H9 (cell line): ENCODE measurements around the gene TMTC1. TPM values are rescaled to one million over a fixed set of nuclear protein-coding genes. Genes with fewer than 3 reads are reported as not detected.

Experiments used
- DNase-seq: peaks from one replicate; pipeline ENCODE4 v3.0.0-alpha.2; 2017
- H2AFZ ChIP-seq: one replicate; pipeline ENCODE4 v1.6.1; 2013; ENCODE audit warnings: mild to moderate bottlenecking, low read length, control low read depth, moderate library complexity
- H2AK5ac ChIP-seq: 2 replicates; pipeline ENCODE4 v1.6.1; 2013; ENCODE audit warnings: low read length, control low read depth, mixed read lengths; ENCODE audit not compliant: insufficient read length
- H2BK120ac ChIP-seq: one replicate; pipeline ENCODE4 v1.6.1; 2013; ENCODE audit warnings: low read depth, mild to moderate bottlenecking, low read length, control low read depth, inconsistent platforms; ENCODE audit not compliant: poor library complexity, severe bottlenecking
- H2BK12ac ChIP-seq: 2 replicates; pipeline ENCODE4 v1.6.1; 2013; ENCODE audit warnings: low read length, control low read depth, mixed read lengths, low read depth; ENCODE audit not compliant: insufficient read length
- H2BK15ac ChIP-seq: 2 replicates; pipeline ENCODE4 v1.6.1; 2013; ENCODE audit warnings: low read depth, low read length, control low read depth
- H2BK20ac ChIP-seq: one replicate; pipeline ENCODE4 v1.6.1; 2013; ENCODE audit warnings: low read depth, mild to moderate bottlenecking, low read length, control low read depth, inconsistent platforms; ENCODE audit not compliant: poor library complexity, severe bottlenecking
- H2BK5ac ChIP-seq: 2 replicates; pipeline ENCODE4 v1.6.1; 2013; ENCODE audit warnings: low read length, control low read depth, mixed read lengths; ENCODE audit not compliant: insufficient read length
- H3K14ac ChIP-seq: 2 replicates; pipeline ENCODE4 v1.6.1; 2013; ENCODE audit warnings: low read length, control low read depth; ENCODE audit not compliant: insufficient read depth
- H3K18ac ChIP-seq: 2 replicates; pipeline ENCODE4 v1.6.1; 2013; ENCODE audit warnings: low read depth, mild to moderate bottlenecking, mixed read lengths, low read length, control low read depth; ENCODE audit not compliant: insufficient read length
- H3K23ac ChIP-seq: 2 replicates; pipeline ENCODE4 v1.6.1; 2013; ENCODE audit warnings: low read length, control low read depth, mixed read lengths, low read depth; ENCODE audit not compliant: insufficient read length
- H3K23me2 ChIP-seq: 2 replicates; pipeline ENCODE4 v1.6.1; 2013; ENCODE audit warnings: low read depth, mild to moderate bottlenecking, mixed read lengths, low read length, control low read depth; ENCODE audit not compliant: insufficient read length, poor library complexity, severe bottlenecking
- H3K27ac ChIP-seq: 2 replicates; pipeline ENCODE4 v1.5.1; 2013; ENCODE audit warnings: low read length, control low read depth, mixed read lengths, low read depth; ENCODE audit not compliant: insufficient read length
- H3K27me3 ChIP-seq: 2 replicates; pipeline ENCODE4 v1.6.1; 2013; ENCODE audit warnings: low read length, control low read depth, inconsistent platforms; ENCODE audit not compliant: insufficient read depth
- H3K4ac ChIP-seq: 2 replicates; pipeline ENCODE4 v1.6.1; 2013; ENCODE audit warnings: low read depth, mild to moderate bottlenecking, control low read depth, inconsistent platforms, low read length, moderate library complexity
- H3K4me1 ChIP-seq: 2 replicates; pipeline ENCODE4 v1.6.1; 2013; ENCODE audit warnings: low read length, control low read depth, inconsistent platforms; ENCODE audit not compliant: insufficient read depth
- H3K4me2 ChIP-seq: 2 replicates; pipeline ENCODE4 v1.6.1; 2013; ENCODE audit warnings: low read length, control low read depth, mixed read lengths; ENCODE audit not compliant: insufficient read length, insufficient read depth
- H3K56ac ChIP-seq: 2 replicates; pipeline ENCODE4 v1.6.1; 2013; ENCODE audit warnings: low read depth, mild to moderate bottlenecking, mixed read lengths, low read length, control low read depth; ENCODE audit not compliant: insufficient read length
- H3K79me1 ChIP-seq: 2 replicates; pipeline ENCODE4 v1.6.1; 2013; ENCODE audit warnings: low read depth, mild to moderate bottlenecking, moderate library complexity, low read length, control low read depth, inconsistent platforms; ENCODE audit not compliant: insufficient read depth, poor library complexity, severe bottlenecking
- H3K79me2 ChIP-seq: 2 replicates; pipeline ENCODE4 v1.6.1; 2013; ENCODE audit warnings: low read length, control low read depth, inconsistent platforms; ENCODE audit not compliant: insufficient read depth
- H3K9ac ChIP-seq: 2 replicates; pipeline ENCODE4 v1.6.1; 2013; ENCODE audit warnings: low read length, control low read depth, mixed read lengths; ENCODE audit not compliant: insufficient read length; ENCODE audit errors: extremely low read depth
- H3K9me3 ChIP-seq: one replicate; pipeline ENCODE4 v1.6.1; 2013; ENCODE audit warnings: low read depth, low read length, inconsistent platforms; ENCODE audit not compliant: control insufficient read depth
- H3T11ph ChIP-seq: one replicate; pipeline ENCODE4 v1.6.1; 2013; ENCODE audit warnings: mild to moderate bottlenecking, low read length, control low read depth, inconsistent platforms
- H4K20me1 ChIP-seq: one replicate; pipeline ENCODE4 v1.6.1; 2013; ENCODE audit not compliant: control insufficient read depth, insufficient read length, insufficient read depth
- H4K5ac ChIP-seq: 2 replicates; pipeline ENCODE4 v1.6.1; 2013; ENCODE audit warnings: low read depth, mild to moderate bottlenecking, mixed read lengths, low read length, control low read depth; ENCODE audit not compliant: insufficient read length
- H4K8ac ChIP-seq: replicated peaks from 2 replicates; pipeline ENCODE4 v1.6.1; 2013; ENCODE audit warnings: low read length, control low read depth, mixed read lengths, low read depth; ENCODE audit not compliant: insufficient read length
- H4K91ac ChIP-seq: 2 replicates; pipeline ENCODE4 v1.6.1; 2013; ENCODE audit warnings: low read depth, mild to moderate bottlenecking, moderate library complexity, mixed read lengths, low read length, control low read depth; ENCODE audit not compliant: insufficient read length
- H3K27ac Mint-ChIP-seq, 3 experiments: 2 replicates in 2 of 3; 3 replicates in 1 of 3; pipeline ENCODE4 v1.8.0; 2020 to 2021; ENCODE audit warnings: mixed read lengths in 3 of 3, mild to moderate bottlenecking in 1 of 3, moderate library complexity in 1 of 3
- H3K27me3 Mint-ChIP-seq: 2 replicates; pipeline ENCODE4 v1.8.0; 2021; ENCODE audit warnings: low read depth, mild to moderate bottlenecking, moderate library complexity, mixed read lengths
- H3K36me3 Mint-ChIP-seq, 3 experiments: 2 replicates in 2 of 3; 3 replicates in 1 of 3; pipeline ENCODE4 v1.8.0; 2020 to 2021; ENCODE audit warnings: low read depth in 3 of 3, mixed read lengths in 3 of 3; ENCODE audit not compliant: insufficient read depth in 1 of 3
- H3K4me1 Mint-ChIP-seq, 2 experiments: 2 replicates each; pipeline ENCODE4 v1.8.0; 2020; ENCODE audit warnings: mixed read lengths in 2 of 2
- H3K4me3 Mint-ChIP-seq, 2 experiments: 2 replicates in 1 of 2; 3 replicates in 1 of 2; pipeline ENCODE4 v1.8.0; 2020 to 2021; ENCODE audit warnings: mild to moderate bottlenecking in 2 of 2, mixed read lengths in 2 of 2, moderate library complexity in 1 of 2
- H3K9me3 Mint-ChIP-seq, 2 experiments: 2 replicates in 1 of 2; 3 replicates in 1 of 2; pipeline ENCODE4 v1.8.0; 2020; ENCODE audit warnings: mild to moderate bottlenecking in 2 of 2, mixed read lengths in 2 of 2, moderate library complexity in 1 of 2
- CTCF ChIP-seq: fragments of 200-600 bp; sonication (generic); conservative IDR thresholded peaks from 3 replicates; pipeline ENCODE4 v1.8.0; 2021; ENCODE audit warnings: antibody characterized with exemption, mild to moderate bottlenecking
- WGBS: extraction: QIAGEN DNeasy Blood & Tissue Kit; methylation state at CpG from one replicate; pipeline ENCODE4 v1.1.7; 2013; ENCODE audit warnings: missing lambda C conversion rate, low lambda C conversion rate, mixed read lengths; ENCODE audit not compliant: insufficient read length; ENCODE audit errors: extremely low coverage; 5-methylcytosine and 5-hydroxymethylcytosine counted together
- total RNA-seq: library from RNA; stranded (reverse); gene quantifications from 2 replicates; pipeline ENCODE4 v1.2.1, GENCODE V29; 2021

TMTC1 gene
- total RNA-seq, 1 experiment from 2014 or later, result 16.1 TPM

DNA sequence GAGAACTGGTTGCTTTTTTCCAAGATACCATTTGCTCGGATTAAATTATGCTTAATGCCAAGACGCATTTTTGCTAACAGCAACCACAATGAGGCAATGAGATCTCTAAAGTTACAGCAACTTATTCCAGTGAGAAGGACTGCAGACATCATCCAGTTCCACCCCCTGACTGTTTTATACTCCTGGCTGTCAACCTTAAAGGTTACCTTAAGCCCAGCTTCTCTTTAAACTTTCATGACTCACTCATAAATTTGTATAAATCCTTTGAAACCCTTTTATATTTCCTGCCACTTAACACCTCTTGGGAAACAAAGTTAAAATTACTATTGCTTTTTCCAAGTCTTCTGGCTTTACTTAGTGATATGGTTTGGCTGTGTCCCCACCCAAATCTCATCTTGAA lies 80.2 kb downstream of the TMTC1 start:
- Mint-ChIP-seq H3K9me3 (0 out of 5 replicates have a peak, but pooled peaks cover 0 to 2% of the 10 kb centered on the region in 2 experiments), H3K27ac (no peak overlapping the region), H3K4me1 (peaks cover 11 to 26% of the 10 kb centered on the region in 2 experiments), H3K36me3 (peaks cover 0 to 2% (median 0%) of the 10 kb centered on the region in 3 experiments; a peak in 2 of 7 replicates), H3K4me3 (no peak overlapping the region), H3K27me3 (no peaks in the 10 kb centered on the region)
- Histone ChIP-seq H2BK120ac (no peak overlapping the region), H2AFZ (no peak overlapping the region), H3K4me2 (no peak overlapping the region), H4K91ac (no peak overlapping the region), H4K8ac (no peak overlapping the region), H3K23me2 (no peaks in the 10 kb centered on the region), H2BK15ac (no peak overlapping the region), H3K79me1 (no peaks in the 10 kb centered on the region), H2AK5ac (no peak overlapping the region), H3K4ac (no peak overlapping the region), H3K9me3 (no peaks in the 10 kb centered on the region), H3K79me2 (no peaks in the 10 kb centered on the region), H3T11ph (no peak overlapping the region), H3K27me3 (no peaks in the 10 kb centered on the region), H3K18ac (no peak overlapping the region), H4K5ac (no peak overlapping the region), H3K4me1 (peaks cover 2% of the 10 kb centered on the region; the same call in 1 of the 2 replicates), H2BK20ac (no peak overlapping the region), H4K20me1 (no peaks in the 10 kb centered on the region), H2BK12ac (no peak overlapping the region), H2BK5ac (no peak overlapping the region), H3K56ac (no peak overlapping the region), H3K14ac (no peak overlapping the region), H3K27ac (no peak overlapping the region), H3K9ac (no peak overlapping the region), H3K23ac (no peak overlapping the region)
- no peak for DNase-seq
- no CpG with 5 or more reads among the region's 2 CpGs for WGBS
- no peak for TF ChIP-seq CTCF
